ENCODE data around the gene HPCAL1. TPM values are rescaled to one million over a fixed set of nuclear protein-coding genes. Genes with fewer than 3 reads are reported as not detected.

The HPCAL1 gene
- total and polyA plus RNA-seq, 2 donors (not counting 1 experiment from before 2014, with no cell fraction given): 60.3 to 65.1 TPM

- Mint-ChIP-seq H3K4me1 (peaks cover 21% of the 10 kb centered on the region), H3K4me3 (no peak overlapping the region), H3K9me3 (ENCODE audit: insufficient read depth) (no peaks in the 10 kb centered on the region), H3K27ac (no peak overlapping the region), H3K27me3 (no peaks in the 10 kb centered on the region)
- H3K27me3 ChIP-seq (replicated peaks in 1 of 4; ENCODE audit: control extremely low read depth in 1 of 4, control insufficient read depth in 3 of 4, insufficient read depth in 4 of 4, low read length in 3 of 4): no peaks in the 10 kb centered on the region
- intact Hi-C loops (cut with micrococcal nuclease): loop anchor here (10.0 kb wide), 1 partner anchor 1315 kb away; no protein-coding TSS in a partner anchor
- no peak overlapping the region for H3K4me2 ChIP-seq (replicated peaks; ENCODE audit: low read depth, low read length, poor library complexity, severe bottlenecking)
- 97% methylated on average over 5 of the region's 8 CpGs for WGBS (ENCODE audit: insufficient coverage)
- H3K4me1 ChIP-seq (ENCODE audit: control insufficient read depth in 2 of 2, insufficient read depth in 2 of 2, low read length in 2 of 2): peaks cover 10 to 22% of the 10 kb centered on the region in 2 donors
- no peak for ATAC-seq (ENCODE audit: low read depth)
- H3K9me3 ChIP-seq (ENCODE audit: control extremely low read depth in 1 of 3, control insufficient read depth in 2 of 3, insufficient read depth in 1 of 3, low read length in 2 of 3): no peaks in the 10 kb centered on the region
- H3K27ac ChIP-seq (ENCODE audit: low read length in 2 of 2): no peak overlapping the region
- ChIA-PET CTCF (interaction anchor here (1.3 to 11.0 kb wide), 4 partner anchors 8 to 366 kb away, joined by 3 to 220 read pairs (median 14); partner anchors contain the start of genes CYS1 and ODC1), POLR2A (interaction anchor here (0.6 kb wide), 1 partner anchor 155 kb away, joined by 3 read pairs; no protein-coding TSS in a partner anchor)
- H2AFZ ChIP-seq (ENCODE audit: insufficient read depth, low read depth, low read length, poor library complexity, severe bottlenecking): no peak overlapping the region
- H3K79me2 ChIP-seq (ENCODE audit: control insufficient read depth, insufficient read depth, low read length): peaks cover 37% of the 10 kb centered on the region
- H3K4me3 ChIP-seq (ENCODE audit: control extremely low read depth in 1 of 5, extremely low read depth in 1 of 5, insufficient read depth in 1 of 5, low read depth in 2 of 5, low read length in 4 of 5): no peak overlapping the region
- DNase-seq: no peak
- peaks cover 11 to 67% of the 10 kb centered on the region in 2 experiments for H3K36me3 ChIP-seq (replicated peaks in 1 of 2; ENCODE audit: control extremely low read depth in 1 of 2, control insufficient read depth in 1 of 2, extremely low read depth in 1 of 2, insufficient read depth in 2 of 2, low read length in 1 of 2)
- H3K9ac ChIP-seq (ENCODE audit: low read length): no peak overlapping the region
- H4K20me1 ChIP-seq (ENCODE audit: control insufficient read depth, insufficient read depth, low read length, poor library complexity, severe bottlenecking): peaks cover 53% of the 10 kb centered on the region
- TF ChIP-seq CTCF (IDR thresholded peaks at IDR 0.05) (no peak), EZH2 (IDR thresholded peaks at IDR 0.05; ENCODE audit: borderline replicate concordance, insufficient read depth, low read depth, low read length, poor library complexity, severe bottlenecking) (no peak)
These were observed 137.3 kb downstream of the HPCAL1 start for GRCh38 chr2:10439971-10440370.

- Histone ChIP-seq H3K4me3 (ENCODE audit: control extremely low read depth in 1 of 5, extremely low read depth in 1 of 5, insufficient read depth in 1 of 5, low read depth in 2 of 5, low read length in 4 of 5) (no peak overlapping the region), H3K27me3 (replicated peaks in 1 of 4; ENCODE audit: control extremely low read depth in 1 of 4, control insufficient read depth in 3 of 4, insufficient read depth in 4 of 4, low read length in 3 of 4) (no peaks in the 10 kb centered on the region), H3K36me3 (replicated peaks in 1 of 2; ENCODE audit: control extremely low read depth in 1 of 2, control insufficient read depth in 1 of 2, extremely low read depth in 1 of 2, insufficient read depth in 2 of 2, low read length in 1 of 2) (peaks cover 11 to 67% of the 10 kb centered on the region in 2 experiments), H4K20me1 (ENCODE audit: control insufficient read depth, insufficient read depth, low read length, poor library complexity, severe bottlenecking) (peaks cover 58% of the 10 kb centered on the region), H2AFZ (ENCODE audit: insufficient read depth, low read depth, low read length, poor library complexity, severe bottlenecking) (no peak overlapping the region), H3K4me2 (replicated peaks; ENCODE audit: low read depth, low read length, poor library complexity, severe bottlenecking) (no peak overlapping the region), H3K4me1 (ENCODE audit: control insufficient read depth in 2 of 2, insufficient read depth in 2 of 2, low read length in 2 of 2) (peaks cover 15 to 27% of the 10 kb centered on the region in 2 donors), H3K9me3 (ENCODE audit: control extremely low read depth in 1 of 3, control insufficient read depth in 2 of 3, insufficient read depth in 1 of 3, low read length in 2 of 3) (no peaks in the 10 kb centered on the region), H3K79me2 (ENCODE audit: control insufficient read depth, insufficient read depth, low read length) (peaks cover 44% of the 10 kb centered on the region), H3K27ac (ENCODE audit: low read length in 2 of 2) (no peak overlapping the region), H3K9ac (ENCODE audit: low read length) (no peak overlapping the region)
- WGBS (ENCODE audit: insufficient coverage): 100% methylated on average over 3 of the region's 6 CpGs
- ATAC-seq (ENCODE audit: low read depth) (no peak), DNase-seq (no peak)
- Mint-ChIP-seq H3K4me3 (no peak overlapping the region), H3K9me3 (ENCODE audit: insufficient read depth) (no peaks in the 10 kb centered on the region), H3K27me3 (no peaks in the 10 kb centered on the region), H3K4me1 (peaks cover 27% of the 10 kb centered on the region), H3K27ac (no peak overlapping the region)
- TF ChIP-seq EZH2 (IDR thresholded peaks at IDR 0.05; ENCODE audit: borderline replicate concordance, insufficient read depth, low read depth, low read length, poor library complexity, severe bottlenecking) (no peak), CTCF (IDR thresholded peaks at IDR 0.05) (no peak)
- intact Hi-C loops (cut with micrococcal nuclease): loop anchor here (10.0 kb wide), 1 partner anchor 1314 kb away; no protein-coding TSS in a partner anchor
- POLR2A ChIA-PET: no interaction called here
- CTCF ChIA-PET: interaction anchor here (0.6 to 11.0 kb wide), 4 partner anchors 23 to 367 kb away, joined by 3 to 220 read pairs (median 14); partner anchors contain the start of gene CYS1
These were observed 138.0 kb downstream of the HPCAL1 start for GRCh38 chr2:10440736-10441135.
